Measurements from ENCODE around the gene KRTAP19-8.

- no peak for TF ChIP-seq CTCF (IDR thresholded peaks at IDR 0.05)
- TF ChIP-seq POLR2A (IDR thresholded peaks at IDR 0.05): no peak
Measured at GRCh38 chr21:31030367-31031106, 7.7 kb downstream of the KRTAP19-8 start.
